NCI-H82 treated with DMSO at 0.1 percent for 48 hours (cell line): ENCODE measurements around the gene STRBP.
"Not testable (repeated sequence)": the region's sequence is repeated elsewhere in the genome, so short reads cannot be mapped to it uniquely, and the experiment has no call there.

Experiments
- DNase-seq: peaks from one replicate; lab custom pipeline; 2025; ENCODE audit not compliant: unreplicated experiment; lab: John Stamatoyannopoulos, UW

STRBP gene

GRCh38 chr9:123283455-123283854 lies 15.1 kb upstream of the STRBP start:
- DNase-seq, result no peak

DNA sequence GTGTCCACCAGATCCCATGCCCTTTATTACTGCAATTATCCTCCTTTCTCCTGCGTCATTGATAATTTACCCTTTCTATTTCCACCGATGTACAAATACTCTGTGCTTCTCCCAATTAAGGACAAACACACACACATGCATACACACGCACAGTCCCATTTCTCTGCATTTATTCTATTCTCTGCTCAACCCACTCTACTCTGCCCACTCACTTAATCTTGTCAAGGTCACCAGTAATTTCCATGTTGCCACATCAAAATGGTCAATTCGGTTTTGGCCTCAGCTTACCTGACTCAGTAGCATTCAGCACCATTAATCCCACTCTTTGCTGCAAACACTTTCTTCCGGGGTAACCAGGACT lies 14.6 kb upstream of the STRBP start:
- DNase-seq, result no peak

GRCh38 chr9:123282362-123283047 lies 14.1 kb upstream of the STRBP start:
- no peak for DNase-seq

- peak; percentile 3 for DNase-seq
Observed at GRCh38 chr9:123281659-123282350, 13.4 kb upstream of the STRBP start.

DNA sequence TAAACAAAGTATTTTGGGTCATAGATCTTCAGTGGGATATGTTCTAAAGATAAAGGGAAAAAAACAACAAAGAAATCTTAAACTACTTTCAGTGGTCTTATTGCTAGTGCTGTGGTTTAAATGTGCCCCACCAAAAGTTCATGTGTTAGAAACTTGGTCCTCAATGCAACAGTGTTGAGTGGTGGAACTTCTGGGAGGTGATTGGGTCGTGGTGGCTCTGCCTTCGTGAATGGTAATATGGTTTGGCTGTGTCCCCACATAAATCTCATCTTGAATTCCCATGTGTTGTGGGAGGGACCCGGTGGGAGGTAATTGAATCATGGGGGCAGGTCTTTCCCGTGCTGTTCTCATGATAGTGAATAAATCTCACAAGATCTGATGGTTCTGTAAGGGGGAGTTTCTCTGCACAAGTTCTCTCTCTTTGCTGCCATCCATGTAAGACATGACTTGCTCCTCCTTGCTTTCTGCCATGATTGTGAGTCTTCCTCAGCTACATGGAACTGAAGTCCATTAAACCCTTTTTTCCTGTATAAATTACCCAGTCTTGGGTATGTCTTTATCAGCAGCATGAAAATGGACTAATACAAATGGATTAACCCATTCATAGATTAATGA lies 10.6 kb upstream of the STRBP start:
- not testable (repeated sequence) for DNase-seq

- no peak for DNase-seq
Observed at GRCh38 chr9:123278361-123278760, 10.0 kb upstream of the STRBP start.

DNA sequence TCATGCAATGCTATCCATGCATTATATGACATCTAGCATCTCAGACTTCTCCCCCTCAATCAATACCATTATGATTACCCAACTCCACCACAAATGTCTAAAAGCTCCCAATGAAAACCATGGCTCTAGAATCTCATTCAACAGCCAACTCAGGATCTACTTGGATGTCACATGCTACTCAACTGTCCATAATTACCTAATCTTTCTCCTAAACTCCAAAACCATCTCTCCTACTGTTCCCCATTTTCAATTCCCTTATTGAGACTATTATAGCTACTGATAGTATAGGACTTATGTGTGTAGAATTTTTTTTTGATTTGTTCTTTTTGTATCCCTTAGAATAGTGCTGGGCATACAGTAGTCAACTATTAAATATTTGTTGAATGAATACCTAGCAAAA lies 8.2 kb upstream of the STRBP start:
- no peak for DNase-seq

DNA sequence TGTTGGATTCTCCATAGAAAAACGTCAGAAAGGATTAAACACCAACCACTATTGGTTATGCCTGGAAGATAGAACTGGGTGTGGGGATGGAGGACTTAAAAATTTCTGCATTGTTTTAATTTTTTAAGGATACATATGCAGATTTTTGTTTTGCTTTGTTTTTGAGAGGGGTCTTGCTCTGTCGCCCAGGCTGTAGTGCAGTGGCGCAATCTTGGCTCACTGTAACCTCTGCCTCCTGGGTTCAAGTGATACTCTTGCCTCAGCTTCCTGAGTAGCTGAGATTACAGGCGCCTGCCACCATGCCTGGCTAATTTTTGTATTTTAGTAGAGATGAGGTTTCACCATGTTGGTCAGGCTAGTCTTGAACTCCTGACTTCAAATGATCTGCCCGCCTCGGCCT lies 2.7 kb upstream of the STRBP start:
- not testable (repeated sequence) for DNase-seq

GRCh38 chr9:123269281-123269680 lies 895 bp upstream of the STRBP start:
- no peak for DNase-seq

GRCh38 chr9:123268199-123268464 lies 254 bp downstream of the STRBP start:
- DNase-seq, result no peak

- no peak for DNase-seq
Observed at GRCh38 chr9:123267481-123268198, 746 bp downstream of the STRBP start.

DNA sequence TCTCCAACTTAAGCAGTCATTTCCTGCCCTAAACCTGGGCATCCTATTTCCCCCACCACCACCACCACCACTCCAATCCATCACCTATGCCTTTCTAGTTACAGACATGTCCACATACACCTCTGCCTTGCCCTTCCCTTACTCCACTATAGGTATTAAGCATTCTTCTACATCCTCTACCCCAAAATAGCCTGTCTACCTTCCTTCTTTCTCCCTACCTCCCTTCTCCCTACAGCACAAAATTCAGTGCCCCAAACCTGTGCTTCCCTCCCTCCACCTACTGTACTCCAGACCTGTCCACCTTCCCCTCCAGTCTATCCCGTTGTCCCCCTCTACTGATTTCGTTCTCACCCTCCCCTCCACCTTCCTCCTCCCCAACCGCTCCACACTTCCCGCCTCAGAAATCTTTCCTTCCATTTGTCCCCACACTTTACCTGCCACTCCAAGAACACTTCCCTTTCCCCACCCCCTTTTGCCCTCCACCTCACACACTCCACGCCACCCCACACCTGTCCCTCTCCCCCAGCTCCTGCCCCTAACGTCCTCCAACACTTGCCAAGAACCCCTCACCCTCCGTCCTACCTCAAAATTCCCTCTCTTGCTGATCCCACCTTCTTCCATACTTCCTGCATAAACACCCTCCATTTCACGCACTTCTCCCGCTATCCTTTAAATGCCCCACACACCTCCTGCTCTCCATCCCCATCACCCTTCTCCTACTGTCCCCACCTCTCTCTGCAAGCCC lies 1.6 kb downstream of the STRBP start:
- no peak for DNase-seq

DNA sequence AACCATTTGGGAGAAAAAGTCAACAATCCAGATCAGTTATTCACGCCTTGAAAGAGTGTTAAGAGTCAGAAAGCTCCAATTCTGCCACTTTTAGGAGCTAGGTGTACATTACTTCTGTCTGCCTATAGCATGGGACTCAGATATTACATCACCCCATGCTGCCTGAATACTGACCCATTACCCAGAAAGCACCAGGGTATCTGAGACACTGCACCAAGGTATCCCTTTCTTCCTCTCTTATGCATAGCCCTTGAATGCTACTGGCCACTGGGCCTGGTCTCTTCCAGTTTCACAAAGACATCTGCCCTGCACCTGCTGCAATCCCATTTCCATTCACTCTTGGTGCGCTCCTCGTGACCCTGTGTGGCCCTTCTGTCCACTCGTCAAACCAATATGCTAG lies 2.6 kb downstream of the STRBP start:
- no peak for DNase-seq

- no peak for DNase-seq
Observed at GRCh38 chr9:123263227-123263626, 5.2 kb downstream of the STRBP start.

DNA sequence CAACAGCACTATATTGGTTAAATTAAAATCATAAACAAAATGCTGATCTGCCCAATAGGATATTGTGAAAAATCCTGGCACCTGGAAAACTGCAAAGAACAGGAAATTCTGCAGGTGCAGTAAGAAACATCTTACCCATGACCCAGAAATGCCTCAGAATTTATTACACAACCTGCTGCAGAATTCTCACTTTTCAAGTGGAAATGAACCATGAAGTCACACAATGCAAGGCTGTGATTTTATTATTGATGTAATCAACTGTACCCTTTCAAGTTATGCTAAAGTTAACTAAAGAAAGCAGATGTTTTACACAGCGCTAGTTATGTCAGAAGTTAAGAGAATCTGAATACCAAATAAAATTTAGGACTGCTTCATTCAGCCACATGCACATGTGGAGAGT lies 6.0 kb downstream of the STRBP start:
- DNase-seq, result no peak

DNA sequence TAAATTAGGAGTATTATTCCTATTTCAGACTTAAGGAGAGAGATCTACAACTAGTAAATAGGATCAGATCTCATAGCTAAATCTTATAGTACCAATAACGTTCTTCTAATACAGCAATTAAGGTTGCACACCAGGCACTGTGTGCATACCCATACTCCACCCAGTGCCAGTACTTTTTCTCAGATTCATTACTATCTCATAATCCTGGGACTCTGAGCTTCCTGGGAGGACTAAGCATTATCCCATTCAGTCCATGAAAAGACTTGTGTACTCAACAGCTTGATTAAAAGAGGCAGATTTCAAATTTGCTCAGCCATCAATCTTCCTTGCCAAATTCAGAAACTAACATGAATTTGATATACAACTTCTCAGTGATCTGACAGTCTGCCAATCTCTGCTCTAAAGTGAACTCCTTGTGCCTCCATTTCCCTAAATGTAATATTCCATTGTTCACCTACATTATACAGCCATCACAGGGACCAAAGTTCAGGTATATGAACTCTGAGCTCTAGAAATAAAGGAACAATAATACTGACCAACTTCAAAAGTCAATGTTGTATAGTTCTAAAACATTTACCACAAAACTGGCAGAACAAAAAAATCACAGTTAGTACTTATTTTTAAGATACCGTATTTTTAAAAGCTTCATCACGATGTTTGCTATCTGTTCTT lies 7.2 kb downstream of the STRBP start:
- peak; percentile 26 for DNase-seq

- no peak for DNase-seq
Observed at GRCh38 chr9:123260340-123260739, 8.0 kb downstream of the STRBP start.

DNA sequence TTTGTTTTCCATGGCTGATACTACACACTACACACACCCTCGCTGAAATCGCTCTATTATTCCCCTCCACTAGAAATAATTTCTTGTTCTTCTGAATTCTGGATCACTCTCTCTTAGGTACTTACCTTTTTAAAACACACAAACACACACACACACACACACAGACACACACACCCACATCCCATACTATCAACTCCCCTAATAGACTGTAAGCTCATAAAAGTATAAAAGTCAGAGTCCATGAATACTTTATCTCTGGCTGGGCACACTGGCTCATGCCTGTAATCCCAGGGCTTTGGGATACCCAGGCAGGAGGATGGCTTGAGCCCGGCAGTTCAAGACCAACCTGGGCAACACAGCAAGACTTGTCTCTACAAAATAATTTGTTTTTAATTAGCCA lies 11.1 kb downstream of the STRBP start:
- DNase-seq, result no peak

DNA sequence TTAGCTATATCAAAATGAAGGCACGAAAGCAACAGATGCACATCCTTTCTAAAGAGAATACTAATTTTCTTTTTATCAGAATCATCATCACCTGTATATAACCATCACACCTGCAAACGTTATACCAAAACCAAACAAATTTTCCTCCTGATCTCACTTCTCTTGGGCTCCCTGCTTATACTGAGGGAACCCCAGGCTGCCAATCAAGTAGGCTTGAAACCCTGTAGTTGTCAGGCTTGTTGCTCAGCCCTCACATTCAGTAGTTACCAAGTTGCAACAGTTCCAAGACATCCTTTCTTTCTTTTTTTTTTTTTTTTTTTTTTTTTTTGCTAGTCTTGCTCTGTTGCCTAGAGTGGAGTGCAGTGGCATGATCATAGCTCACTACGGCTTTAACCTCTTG lies 12.7 kb downstream of the STRBP start:
- no peak for DNase-seq

GRCh38 chr9:123253204-123253603 lies 15.2 kb downstream of the STRBP start:
- no peak for DNase-seq

GRCh38 chr9:123251741-123252140 lies 16.6 kb downstream of the STRBP start:
- no peak for DNase-seq
